ENCODE measurements around the gene KCNAB2.

KCNAB2 gene

DNA sequence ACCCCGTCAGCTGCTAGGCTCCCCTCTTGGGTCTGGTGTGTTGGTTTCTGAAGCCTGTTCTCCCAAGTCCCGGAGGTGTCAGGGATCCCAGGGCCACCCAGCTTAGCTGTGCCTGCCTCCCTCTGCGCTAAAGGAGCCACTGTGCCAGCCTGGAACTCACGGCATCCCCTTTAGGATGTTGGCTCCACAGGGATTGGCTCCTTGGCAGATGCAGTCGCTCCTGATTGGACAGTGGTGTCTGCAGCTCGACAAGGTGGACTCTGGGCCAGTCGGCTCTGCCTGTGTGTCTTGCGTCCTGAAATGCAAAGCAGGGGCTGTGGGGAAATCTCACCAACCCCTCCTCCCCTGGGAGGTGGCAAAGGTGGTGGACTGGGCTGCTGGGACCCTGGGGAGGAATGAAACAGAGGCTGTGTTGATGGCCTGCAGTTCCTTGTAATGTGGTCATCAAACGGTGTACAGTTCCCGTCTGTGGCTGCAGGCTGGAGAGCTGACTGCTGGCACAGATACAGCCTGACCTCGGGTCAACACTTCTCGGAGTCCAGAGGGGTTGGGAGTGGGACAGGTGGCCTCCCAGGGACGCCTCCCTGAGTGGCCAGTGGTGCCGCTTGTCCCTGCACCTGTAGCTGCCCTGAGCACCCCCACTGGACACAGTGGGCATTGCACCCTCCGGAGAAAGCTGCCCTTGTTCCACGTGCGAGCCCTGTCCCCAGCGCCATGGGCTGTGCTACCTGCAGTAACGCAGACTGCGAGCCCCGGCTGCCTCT, 11.5 kb upstream of the KCNAB2 start:
- peak; percentile 23 for DNase-seq

DNA sequence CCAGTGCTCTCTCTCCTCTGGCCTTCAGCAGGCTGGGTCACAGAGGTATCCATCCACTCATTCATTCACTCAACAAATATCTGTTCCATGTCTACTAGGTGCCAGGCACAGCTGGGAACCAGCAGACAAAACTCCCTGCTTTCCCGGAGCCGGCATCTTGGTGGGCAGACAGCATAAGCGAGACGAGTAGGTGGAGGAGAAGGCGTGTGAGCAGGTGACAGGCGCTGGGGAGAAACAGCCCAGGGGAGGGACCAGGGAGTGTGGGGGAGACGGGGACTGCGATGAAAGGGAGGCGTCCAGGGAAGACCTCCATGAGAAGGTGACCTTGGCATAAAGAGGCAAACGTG, 11.0 kb upstream of the KCNAB2 start:
- DNase-seq = no peak

DNA sequence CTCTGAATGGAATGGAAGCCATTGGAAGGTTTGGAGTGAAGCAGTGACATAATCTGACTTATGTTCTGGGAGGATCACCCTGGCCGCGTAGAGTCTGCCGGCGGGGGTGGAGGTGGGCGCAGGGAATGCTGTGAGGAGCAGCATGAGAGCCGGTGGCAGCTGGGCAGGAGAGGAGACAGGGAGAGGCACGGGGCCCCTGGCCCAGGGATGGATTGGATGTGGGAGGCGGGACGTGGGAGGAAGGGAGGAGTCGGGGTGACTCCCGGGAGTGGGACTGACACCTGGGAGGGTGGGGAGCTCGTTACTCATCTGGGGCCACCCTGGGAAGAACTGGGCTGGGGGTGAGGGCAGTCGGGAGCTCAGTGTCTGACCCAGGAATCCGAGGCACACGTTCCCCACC, 10.4 kb upstream of the KCNAB2 start:
- no peak for DNase-seq

DNA sequence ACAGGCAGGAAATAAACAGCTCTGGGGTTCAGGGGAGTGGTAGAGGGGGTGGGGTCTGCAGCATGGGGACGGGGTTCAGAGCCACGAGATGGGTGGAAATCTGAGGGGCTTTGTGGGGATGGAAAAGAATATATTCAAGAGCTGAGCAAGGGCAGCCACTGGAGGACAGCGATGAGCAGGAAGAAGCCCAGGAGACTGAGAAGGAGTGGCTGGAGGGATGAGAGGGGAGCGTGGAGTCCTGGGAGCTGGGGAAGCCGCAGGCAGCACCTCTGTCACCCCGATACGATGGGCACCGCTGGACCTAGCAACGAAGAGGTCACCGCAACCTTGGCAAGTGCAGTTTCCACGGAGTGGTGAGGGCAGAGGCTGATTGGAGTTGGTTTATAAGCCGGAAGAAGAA, 10.0 kb upstream of the KCNAB2 start:
- DNase-seq = no peak

DNA sequence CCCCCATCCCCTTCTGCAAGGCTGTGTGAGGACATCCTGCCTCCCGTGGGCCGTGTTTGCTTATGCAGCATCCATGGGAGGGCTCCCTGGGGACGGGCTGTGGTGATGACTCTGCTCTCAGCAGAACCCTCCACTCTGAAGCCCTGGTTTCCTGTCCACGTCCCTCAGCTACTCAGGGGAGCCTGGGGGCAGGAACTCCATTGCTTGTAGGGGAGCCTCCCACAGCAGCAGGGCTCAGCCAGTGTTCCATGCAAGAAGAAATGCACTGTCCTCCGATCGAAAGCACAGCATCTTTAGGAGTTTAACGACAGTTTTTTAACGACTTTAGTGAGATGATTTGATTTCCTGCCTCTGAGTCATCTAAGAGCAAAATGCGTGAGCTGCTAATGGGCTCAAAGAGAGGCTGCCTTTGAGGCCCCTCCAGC, 8.3 kb upstream of the KCNAB2 start:
- peak; percentile 83 for DNase-seq

DNA sequence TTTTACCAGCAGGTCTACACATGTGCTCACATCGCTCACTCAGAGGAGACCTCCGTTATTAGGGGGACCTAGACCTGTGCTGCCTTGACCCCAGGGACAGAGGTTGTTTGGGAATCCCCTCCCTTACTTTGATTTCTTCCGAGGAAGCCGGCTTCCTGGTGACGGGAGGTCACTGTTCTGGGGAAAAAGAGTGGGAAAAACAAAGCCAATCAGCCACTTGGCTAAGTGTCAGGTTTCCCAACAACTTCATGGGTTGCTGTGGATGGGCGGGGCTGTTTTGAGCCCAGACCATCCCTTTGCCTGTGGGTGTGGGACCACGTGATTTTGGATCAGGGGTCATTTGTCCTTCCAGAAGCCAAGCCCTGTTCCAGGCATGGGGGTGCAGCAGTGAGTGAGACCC, 7.1 kb upstream of the KCNAB2 start:
- no peak for DNase-seq

DNA sequence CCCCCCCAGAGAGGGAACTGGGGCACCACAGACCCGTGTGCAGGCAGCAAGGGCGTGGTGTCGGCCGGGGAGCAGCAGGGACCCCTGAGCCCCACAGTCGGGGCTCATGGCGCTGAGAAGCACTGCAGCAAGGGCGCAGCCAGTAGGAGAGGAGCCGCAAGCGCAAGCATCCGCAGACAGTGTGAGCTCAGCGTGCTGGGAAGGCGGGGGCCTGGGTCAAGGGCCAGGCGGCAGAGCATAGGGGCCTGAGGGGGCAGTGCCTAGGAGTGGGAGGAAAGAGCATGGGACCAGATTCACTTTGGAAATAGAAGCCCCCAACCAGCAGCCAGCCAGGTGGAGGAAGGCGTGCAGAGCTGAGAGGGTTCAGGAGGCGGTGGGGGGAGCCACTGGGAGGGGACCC, 6.7 kb upstream of the KCNAB2 start:
- DNase-seq = no peak

DNA sequence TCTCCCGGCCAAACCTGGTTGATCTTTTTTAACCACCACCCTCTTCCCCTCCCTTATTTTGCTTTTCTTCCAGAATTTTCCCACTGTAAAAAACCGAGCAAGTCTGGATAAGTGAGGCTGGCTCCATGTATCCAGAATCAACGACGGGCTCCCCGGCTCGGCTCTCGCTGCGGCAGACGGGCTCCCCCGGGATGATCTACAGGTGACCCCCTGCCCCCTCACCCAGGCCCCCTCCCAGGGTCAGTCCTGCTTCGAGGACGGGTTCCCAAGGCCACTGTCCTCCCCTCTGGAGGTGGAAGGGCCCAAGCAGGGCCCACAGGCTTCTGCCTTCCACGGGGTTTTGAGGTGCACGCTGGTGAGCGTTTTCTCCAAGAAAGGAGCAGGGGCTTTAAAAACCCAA, 5.2 kb upstream of the KCNAB2 start:
- DNase-seq = no peak

DNA sequence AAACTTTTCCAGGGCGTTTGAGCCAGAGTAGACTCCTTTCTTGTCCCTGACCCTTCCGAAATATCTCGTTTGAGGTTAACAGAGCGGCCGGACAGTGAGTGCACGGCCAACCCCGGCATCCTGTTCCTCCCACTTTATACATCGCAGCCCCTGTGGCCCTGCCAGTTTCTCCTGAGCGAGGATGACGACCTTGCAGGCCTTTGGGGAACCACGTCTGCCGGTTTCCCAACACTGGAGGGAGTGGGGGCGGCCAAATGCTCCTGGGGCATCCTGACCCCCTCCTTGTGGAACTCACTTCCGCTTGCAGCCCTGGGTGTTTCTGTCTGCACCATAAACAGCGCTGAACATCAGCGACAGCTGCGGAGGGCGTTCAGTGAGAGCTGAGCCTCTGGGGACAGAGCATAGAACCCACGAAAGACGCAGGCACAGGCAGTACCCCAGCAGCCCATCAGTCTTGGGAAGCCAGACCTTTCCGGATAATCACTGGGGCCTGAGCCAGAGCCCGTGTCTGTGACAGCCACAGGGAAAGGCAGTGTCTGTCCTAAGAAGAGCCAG, 4.8 kb upstream of the KCNAB2 start:
- DNase-seq = no peak

DNA sequence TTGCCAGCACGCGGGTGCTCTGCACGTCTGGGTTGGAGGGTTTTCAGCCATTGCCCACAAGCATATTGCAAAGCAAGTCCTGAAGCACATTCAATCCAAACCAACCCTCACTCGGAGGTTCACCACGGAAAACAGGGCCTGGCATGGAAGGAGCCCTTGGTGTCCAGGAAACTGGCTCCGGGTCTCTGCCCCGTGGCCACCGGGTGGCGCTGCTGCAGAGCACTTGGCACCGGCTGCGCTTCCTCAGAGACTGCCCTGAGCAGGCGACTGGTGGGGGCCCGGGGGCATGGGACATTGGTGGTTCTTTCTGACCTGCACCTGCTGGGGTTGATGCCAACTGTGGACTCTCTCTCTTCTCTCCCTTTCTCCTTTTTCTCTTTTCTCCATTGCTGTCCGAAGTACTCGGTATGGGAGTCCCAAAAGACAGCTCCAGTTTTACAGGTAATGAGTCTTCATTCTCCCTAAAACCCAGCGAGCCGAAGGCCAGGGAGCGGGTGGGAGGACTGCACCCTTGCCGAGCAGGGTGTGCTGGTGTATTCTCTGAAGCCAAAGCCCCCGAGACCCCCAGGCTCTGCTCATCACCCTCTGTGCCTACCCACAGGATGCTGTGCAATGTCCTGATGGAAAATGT, 4.1 kb upstream of the KCNAB2 start:
- DNase-seq = peak; percentile 18

DNA sequence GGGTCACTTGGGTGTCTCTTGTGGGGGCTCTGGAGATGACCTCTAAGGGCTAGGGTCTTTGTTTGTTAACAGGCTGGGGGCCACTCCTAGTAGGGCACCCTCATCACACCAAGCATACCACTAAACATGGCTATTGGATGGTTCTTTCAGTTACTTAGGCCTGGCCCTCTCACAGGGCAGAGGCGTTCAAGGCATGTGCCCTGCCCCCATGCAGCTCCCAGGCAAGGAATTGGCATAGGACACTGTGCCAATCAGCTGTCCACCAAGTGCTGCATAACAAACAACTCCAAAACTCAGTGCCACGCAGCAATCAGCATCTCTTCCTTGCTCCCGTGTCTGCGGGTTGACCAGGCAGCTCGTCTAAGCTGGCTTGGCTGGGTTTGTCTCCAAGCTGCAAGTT, 2.1 kb upstream of the KCNAB2 start:
- DNase-seq = no peak

DNA sequence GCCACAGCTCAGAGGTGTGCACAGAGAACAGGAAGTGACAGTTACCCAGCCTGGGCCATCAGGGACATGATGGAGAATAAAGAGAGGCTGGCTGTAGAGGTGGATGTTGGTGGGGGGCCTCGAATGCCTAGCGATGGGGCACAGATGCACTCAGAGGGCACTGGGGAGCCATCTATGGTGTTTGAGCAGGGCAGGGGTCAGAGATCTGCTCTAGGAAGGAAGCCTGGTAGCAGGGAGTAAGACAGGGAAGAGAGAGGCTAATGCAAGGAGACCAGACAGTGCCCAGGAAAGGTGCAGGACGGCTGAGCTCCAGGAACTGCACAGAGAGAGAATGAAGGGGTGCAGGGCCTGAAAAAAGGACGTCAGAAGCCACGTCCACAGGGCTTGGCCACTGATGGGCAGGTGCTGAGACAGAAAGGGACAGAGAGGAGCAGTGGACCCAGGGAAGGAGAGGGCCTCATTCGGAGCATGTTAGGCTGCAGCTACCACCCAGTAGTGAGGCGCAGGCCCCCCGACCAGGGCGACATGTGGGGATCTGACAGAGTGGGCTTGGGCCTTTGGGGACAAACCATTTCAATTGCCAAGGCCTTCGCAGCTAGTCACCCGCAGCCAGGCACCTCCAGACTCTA, 1.1 kb upstream of the KCNAB2 start:
- no peak for DNase-seq

DNA sequence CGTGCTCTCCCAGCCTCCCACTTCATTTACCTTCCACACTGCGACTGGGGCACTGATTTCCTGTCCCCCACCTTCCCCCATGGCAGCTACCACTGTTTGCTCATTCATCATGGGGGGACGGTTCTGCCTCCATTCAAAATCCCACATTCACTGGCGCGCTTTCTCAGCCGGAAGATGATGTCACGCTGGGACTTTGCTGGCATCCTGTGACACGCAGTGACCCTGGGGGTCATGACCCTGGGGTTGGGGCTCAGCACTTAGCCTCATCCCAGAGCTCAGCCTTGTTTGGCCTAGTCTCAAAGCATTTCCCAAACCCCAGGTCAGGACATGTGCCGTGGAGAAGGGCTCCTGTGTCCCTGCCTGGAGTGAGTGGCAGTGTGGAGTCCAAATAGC, 582 bp upstream of the KCNAB2 start:
- DNase-seq = no peak

DNA sequence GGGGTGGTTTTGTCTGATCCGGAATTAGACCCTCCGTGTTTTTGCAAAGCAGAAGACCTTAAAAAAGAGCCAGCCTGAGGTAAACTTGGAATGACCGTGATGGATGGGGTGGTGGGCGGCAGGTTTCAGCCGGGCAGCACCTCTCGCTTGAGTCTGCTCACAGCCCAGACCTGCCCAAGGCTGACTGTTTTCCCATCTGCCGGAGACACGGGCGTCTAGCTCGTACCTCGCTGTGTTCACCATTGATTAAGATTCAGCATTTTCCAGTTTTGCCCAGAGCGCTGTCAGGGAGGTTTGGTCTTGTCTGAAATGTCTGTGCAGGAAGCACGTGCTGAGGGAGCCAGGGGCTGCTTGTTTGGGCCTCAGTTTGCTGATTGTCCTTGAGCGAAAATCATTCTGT, 591 bp downstream of the KCNAB2 start:
- no peak for DNase-seq

DNA sequence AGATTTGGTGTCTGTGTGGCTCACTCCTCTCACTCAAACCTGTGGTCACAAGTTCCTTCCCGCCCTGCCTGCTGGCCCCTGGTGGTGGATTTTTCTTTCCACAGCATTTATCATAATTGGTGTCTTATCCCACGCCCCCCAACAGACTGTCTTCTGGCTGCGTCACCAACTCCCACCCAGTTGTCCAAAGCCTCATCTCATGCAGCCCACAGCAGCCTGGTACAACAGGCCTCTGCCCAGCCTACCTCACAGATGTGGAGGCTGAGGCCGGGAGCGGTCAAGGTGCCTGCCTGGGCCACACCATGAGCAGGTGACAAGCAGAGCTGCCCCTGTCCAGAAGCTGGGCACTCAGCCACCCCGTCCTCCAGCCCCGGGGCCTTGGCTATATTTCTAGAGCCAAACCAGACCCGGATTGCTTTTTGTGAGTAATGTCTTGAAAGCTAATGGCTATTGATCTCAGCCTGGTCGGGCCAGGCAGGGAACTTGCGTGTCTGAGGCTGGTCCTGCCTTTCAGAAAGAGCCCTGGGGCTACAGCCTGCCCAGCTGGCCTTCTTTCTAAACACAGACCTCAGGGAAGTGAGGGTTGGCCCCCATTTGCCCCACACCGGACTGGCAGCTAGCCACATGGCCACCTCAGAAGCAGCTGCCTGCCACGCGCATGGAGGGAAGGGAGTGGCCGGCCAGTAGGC, 2.6 kb downstream of the KCNAB2 start:
- DNase-seq = no peak

DNA sequence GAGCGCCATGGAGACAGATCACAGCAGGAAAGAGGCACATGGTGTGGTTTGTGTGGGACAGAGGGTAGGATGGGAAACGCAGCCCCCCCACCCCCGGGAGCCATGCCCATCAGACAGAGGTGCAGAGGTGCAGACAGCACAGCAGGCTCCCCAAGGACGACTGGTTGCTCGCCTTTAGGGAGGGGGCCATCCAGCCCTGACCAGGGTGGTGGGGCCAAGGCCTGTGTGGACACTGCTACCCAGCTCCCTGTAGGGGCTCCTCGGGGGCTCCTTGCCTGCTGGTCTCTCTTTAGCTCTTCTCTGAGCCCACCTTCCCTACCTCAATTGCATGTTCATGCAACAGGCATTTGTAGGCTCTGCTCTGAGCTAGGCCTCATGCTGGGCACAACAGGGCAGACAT, 3.7 kb downstream of the KCNAB2 start:
- no peak for DNase-seq

DNA sequence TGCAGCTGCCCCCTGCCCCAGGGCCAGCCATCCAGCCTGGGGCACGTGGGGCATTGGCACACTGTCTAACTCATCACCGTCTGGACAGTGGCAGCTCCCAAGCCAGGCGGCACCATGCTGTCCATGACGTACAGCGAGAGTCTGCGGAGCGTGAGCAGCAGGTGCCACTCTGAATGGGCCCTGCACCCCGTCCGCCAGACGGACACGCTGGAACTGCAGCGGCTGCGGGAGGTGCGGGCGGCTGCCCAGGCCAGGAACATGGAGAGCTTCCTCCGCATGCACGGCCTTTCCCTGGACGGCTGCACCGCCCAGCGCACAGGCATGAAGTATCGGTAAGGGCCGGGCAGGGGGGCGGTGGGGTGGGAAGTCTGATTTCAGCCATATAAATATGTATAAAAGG, 5.7 kb downstream of the KCNAB2 start:
- DNase-seq = no peak

DNA sequence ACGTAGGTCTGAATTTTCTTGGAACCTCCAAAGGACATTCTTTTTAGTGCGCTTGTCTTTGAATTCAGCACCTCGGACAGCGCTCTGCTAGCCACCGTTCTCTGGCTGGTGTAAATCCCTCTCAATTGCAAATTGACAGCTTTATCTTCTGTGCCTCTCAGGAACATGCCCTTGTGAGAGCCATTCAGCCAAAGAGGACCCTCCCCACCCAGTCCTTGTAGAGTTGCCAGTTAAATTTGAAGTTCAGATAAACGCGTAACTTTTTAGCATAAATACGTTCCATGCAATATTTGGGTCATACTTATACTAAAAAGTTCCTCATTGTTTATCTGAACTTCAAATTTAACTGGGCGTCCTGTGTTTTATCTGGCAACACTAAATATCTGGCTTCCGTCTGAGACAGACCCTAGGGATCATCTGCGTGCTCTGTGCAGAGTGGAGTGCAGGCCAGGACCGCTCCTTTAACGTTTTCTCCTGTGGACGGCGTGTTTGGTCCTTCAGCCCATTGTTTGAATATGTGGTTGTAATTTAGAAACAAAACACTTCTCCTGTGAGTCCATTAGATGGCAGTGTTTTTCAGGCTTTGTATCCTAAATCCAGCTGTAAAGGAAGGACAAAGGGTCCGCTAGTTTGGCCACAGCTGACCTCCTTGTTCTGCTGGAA, 7.0 kb downstream of the KCNAB2 start:
- DNase-seq = peak; percentile 56

DNA sequence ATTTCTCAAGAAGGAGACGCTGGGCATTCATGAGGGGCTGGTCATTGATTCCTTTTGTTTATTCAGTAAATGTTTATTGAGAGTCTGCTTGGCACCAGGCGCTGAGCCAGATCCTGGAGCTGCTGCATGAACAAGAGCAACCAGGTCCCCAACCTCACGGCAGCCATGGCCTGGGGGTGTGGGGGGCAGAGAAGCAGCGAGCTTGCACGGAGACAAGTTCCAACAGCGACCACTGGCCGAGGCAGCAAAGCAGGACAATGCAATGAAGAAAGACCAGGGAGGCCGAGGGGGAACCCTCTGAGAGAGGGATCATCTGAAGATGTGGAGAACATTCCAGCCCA, 7.5 kb downstream of the KCNAB2 start:
- DNase-seq = no peak

DNA sequence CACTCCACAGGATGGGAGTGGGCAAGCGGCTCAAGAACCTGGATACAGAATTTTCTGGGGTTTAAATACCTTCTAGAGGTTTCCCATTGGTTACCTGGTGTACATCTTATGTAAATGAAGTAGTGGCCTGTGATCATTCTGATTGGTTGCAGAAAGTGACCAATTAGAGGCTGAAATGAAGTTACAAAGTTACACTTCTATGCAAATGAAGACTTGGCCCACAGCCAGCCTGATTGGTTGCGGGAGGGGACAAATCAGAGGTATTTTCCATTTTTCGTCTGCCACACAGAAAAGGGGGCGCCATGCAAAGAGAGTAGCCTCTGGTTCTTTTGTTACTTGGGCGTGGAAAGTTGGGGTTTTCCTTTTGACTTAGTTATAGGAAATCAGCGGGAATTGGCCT, 8.9 kb downstream of the KCNAB2 start:
- no peak for DNase-seq

DNA sequence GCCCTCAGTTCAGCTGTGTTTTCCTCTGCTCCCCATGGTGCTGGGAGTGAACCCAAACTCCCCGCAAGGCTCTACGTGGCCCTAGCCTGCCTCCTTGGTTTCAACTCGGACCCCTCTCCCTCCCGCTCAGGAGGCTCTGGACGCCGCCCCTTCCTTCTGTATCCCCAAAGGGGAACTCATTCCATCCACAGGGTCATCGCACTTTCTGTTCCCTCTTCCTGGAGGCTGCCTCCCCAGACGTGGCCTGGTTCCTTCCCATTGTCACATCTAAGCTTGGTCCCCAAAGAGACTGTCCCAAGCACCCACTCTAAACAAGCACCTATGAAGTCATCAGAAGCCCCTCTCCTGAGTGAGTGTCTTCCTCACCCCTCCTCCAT, 10.9 kb downstream of the KCNAB2 start:
- no peak for DNase-seq

DNA sequence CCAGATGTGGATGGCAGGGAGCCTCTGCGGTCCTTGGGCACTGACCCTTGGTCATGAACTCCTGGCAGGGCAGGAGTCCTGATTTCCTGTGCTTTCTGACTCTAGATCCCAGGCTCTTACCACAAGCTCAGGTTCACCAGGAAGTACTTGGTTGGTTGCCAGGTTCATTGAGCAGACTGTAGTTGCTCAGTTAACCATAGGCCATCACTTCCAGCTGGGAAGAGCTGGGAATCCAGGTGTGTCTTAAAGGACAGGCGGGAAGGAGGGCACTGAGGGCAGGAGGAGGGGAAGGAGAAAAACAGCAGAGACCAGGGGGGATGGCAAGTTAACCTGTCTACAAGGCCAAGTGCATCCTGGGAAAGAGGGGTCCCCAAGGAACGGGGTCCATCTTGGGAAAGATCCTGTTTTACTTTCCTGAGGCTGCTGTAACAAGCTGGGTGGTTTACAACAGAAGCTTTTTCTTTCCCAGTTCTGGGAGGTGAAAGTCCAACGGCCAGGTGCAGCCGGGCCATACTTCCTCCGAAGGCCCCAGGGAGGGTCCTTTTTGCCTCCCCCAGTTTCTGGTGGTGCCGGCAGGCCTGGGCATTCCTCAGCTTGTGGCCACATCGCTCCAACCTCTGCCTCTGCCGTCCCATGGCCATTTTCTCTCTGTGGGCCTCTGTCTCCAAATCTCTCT, 11.6 kb downstream of the KCNAB2 start:
- no peak for DNase-seq

DNA sequence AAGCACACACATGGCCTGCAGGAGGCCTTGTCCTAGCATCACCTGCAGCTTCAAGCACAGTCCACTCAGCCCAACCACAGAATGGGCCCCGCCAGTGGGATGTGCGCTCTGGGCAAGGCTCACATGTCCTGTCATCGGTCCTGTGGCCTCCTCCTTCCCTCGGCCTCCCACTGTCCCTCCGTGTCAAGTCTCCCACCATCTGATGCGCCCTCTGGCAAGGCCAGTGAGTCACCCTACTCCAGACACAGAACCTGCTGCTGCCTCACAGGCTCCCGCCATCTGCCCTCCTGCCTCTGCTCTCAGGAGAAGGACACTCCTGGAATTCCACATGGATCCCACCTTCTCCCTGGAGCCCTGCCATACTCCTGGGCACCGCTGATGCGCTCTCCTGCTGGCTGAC, 14.2 kb downstream of the KCNAB2 start:
- peak; percentile 50 for DNase-seq

All from EL (cell line).